Keratinocyte (primary cell): ENCODE results near the gene IDS. TPM values are rescaled to one million over a fixed set of nuclear protein-coding genes. Genes with fewer than 3 reads are reported as not detected.
A peak's percentile ranks its signal among the peaks of the same experiment; 100 is the strongest.

Experiments used
- DNase-seq: peaks from one replicate; pipeline ENCODE4 v3.0.0-alpha.2; 2011; ENCODE audit warnings: low read depth, missing footprints, low spot score
- FAIRE-seq: peaks from 2 replicates; lab custom pipeline; 2011; peaks lifted over from hg19 to GRCh38; lab: Jason Lieb, UNC
- H2AFZ ChIP-seq: 2 replicates; pipeline ENCODE4 v1.6.0; 2012; ENCODE audit warnings: low read length, control low read depth, inconsistent platforms; ENCODE audit not compliant: control insufficient read depth
- H3K27ac ChIP-seq: 2 replicates; pipeline ENCODE4 v1.5.1; 2011; ENCODE audit warnings: low read length; ENCODE audit not compliant: control insufficient read depth, insufficient read depth
- H3K27me3 ChIP-seq: 3 replicates; pipeline ENCODE4 v1.6.0; 2011; ENCODE audit warnings: low read length; ENCODE audit not compliant: control insufficient read depth, insufficient read depth; ENCODE audit errors: extremely low read depth
- H3K36me3 ChIP-seq, 2 experiments: 2 replicates in 1 of 2; 3 replicates in 1 of 2; pipeline ENCODE4 v1.5.1; 2011; ENCODE audit warnings: low read length in 2 of 2, mild to moderate bottlenecking in 1 of 2; ENCODE audit not compliant: control insufficient read depth in 2 of 2, insufficient read depth in 2 of 2; ENCODE audit errors: extremely low read depth in 1 of 2
- H3K4me1 ChIP-seq: 3 replicates; pipeline ENCODE4 v1.5.1; 2011; ENCODE audit warnings: low read length; ENCODE audit not compliant: control insufficient read depth, insufficient read depth; ENCODE audit errors: extremely low read depth
- H3K4me2 ChIP-seq: 3 replicates; pipeline ENCODE4 v1.6.0; 2011; ENCODE audit warnings: low read depth, low read length; ENCODE audit not compliant: control insufficient read depth, insufficient read depth; ENCODE audit errors: extremely low read depth
- H3K4me3 ChIP-seq, 3 experiments: fragments of 200-600 bp in 1 of 3; sonication (generic) in 1 of 3; 2 replicates in 2 of 3; 3 replicates in 1 of 3; pipeline ENCODE4 v1.5.1; 2011 to 2016; ENCODE audit warnings: low read length in 3 of 3, mild to moderate bottlenecking in 3 of 3, control low read depth in 2 of 3, inconsistent platforms in 1 of 3, low read depth in 1 of 3, mixed read lengths in 1 of 3, mixed run types in 1 of 3, moderate library complexity in 1 of 3; ENCODE audit not compliant: control insufficient read depth in 2 of 3, insufficient read depth in 2 of 3; ENCODE audit errors: extremely low read depth in 1 of 3
- H3K79me2 ChIP-seq: 2 replicates; pipeline ENCODE4 v1.6.0; 2012; ENCODE audit warnings: low read length; ENCODE audit not compliant: control insufficient read depth, insufficient read depth
- H3K9ac ChIP-seq: 3 replicates; pipeline ENCODE4 v1.6.0; 2011; ENCODE audit warnings: low read length; ENCODE audit not compliant: control insufficient read depth, insufficient read depth; ENCODE audit errors: extremely low read depth
- H3K9me1 ChIP-seq: 3 replicates; pipeline ENCODE4 v1.6.0; 2011; ENCODE audit warnings: low read length; ENCODE audit not compliant: control insufficient read depth, insufficient read depth; ENCODE audit errors: extremely low read depth
- H3K9me3 ChIP-seq: 2 replicates; pipeline ENCODE4 v1.5.1; 2012; ENCODE audit warnings: low read depth, low read length; ENCODE audit not compliant: control insufficient read depth
- H4K20me1 ChIP-seq: 3 replicates; pipeline ENCODE4 v1.6.0; 2011; ENCODE audit warnings: low read length; ENCODE audit not compliant: control insufficient read depth, insufficient read depth; ENCODE audit errors: extremely low read depth
- CTCF ChIP-seq, 3 experiments: IDR thresholded peaks in 1 of 3; conservative IDR thresholded peaks in 1 of 3; optimal IDR thresholded peaks in 1 of 3; 2 replicates in 2 of 3; 3 replicates in 1 of 3; pipeline versions ENCODE3 to v1.5.1; 2011; ENCODE audit warnings: low read length in 3 of 3, mild to moderate bottlenecking in 3 of 3, moderate library complexity in 2 of 3, control low read depth in 1 of 3, inconsistent platforms in 1 of 3; ENCODE audit not compliant: insufficient read depth in 2 of 3; ENCODE audit errors: extremely low read depth in 1 of 3
- EZH2 ChIP-seq: IDR thresholded peaks from one replicate; pipeline ENCODE4 v1.6.1; 2012; ENCODE audit warnings: inconsistent platforms, mild to moderate bottlenecking, low read length, moderate library complexity
- dilution Hi-C: fragments of 300-500 bp; cut with MboI; formaldehyde crosslinking; loops from one replicate; pipeline ENCODE4 v1.7.0; 2020; ENCODE audit warnings: low sequenced_read_pairs; ENCODE audit not compliant: extremely low pct_ligation_motif_present
- polyA plus RNA-seq, 5 experiments: library from polyadenylated mRNA; depleted of rRNA in 3 of 5; stranded (reverse) in 3 of 5; stranded (forward) in 1 of 5; unstranded in 1 of 5; fragments of >200 nt; gene quantifications; 1 replicate in 1 of 5; 2 replicates in 3 of 5; 3 replicates in 1 of 5; pipeline versions ENCODE4 v1.2.1 to v1.2.3, GENCODE V29; 2011 to 2012; ENCODE audit warnings: missing spikeins in 2 of 5, low read depth in 1 of 5, low replicate concordance in 1 of 5

The IDS gene
- polyA plus RNA-seq, 1 donor (not counting 4 experiments of a cell fraction or from before 2014, with no cell fraction given), result 59.7 TPM

GRCh38 chrX:149513825-149514428 is 8.8 kb upstream of the IDS start:
- no peaks in the 10 kb centered on the region for H3K79me2 ChIP-seq
- H3K27me3 ChIP-seq, result no peaks in the 10 kb centered on the region
- H4K20me1 ChIP-seq, result no peaks in the 10 kb centered on the region
- dilution Hi-C loops, result no loop called here
- H3K9ac ChIP-seq, result no peak overlapping the region
- no peak for FAIRE-seq
- no peaks in the 10 kb centered on the region for H3K9me3 ChIP-seq
- no peak for DNase-seq
- H3K4me2 ChIP-seq, result no peak overlapping the region
- no peak overlapping the region for H3K4me3 ChIP-seq
- peaks cover 21% of the 10 kb centered on the region for H3K4me1 ChIP-seq
- no peaks in the 10 kb centered on the region for H3K36me3 ChIP-seq
- no peak overlapping the region for H2AFZ ChIP-seq
- no peaks in the 10 kb centered on the region for H3K9me1 ChIP-seq
- no peak overlapping the region for H3K27ac ChIP-seq
- no peak for TF ChIP-seq EZH2
- no peak for TF ChIP-seq CTCF (optimal IDR thresholded peaks at IDR 0.05 in 1 of 3, IDR thresholded peaks at IDR 0.05 in 1 of 3, conservative IDR thresholded peaks at IDR 0.05 in 1 of 3; ENCODE audit: extremely low read depth in 1 of 3, insufficient read depth in 2 of 3, low read length in 3 of 3)

GRCh38 chrX:149512225-149512885 is 7.2 kb upstream of the IDS start:
- Histone ChIP-seq H3K36me3 (no peaks in the 10 kb centered on the region), H3K27ac (no peak overlapping the region), H2AFZ (no peak overlapping the region), H3K4me3 (no peak overlapping the region), H3K9me1 (no peaks in the 10 kb centered on the region), H3K9me3 (no peaks in the 10 kb centered on the region), H3K4me1 (peaks cover 21% of the 10 kb centered on the region), H3K79me2 (no peaks in the 10 kb centered on the region), H4K20me1 (no peaks in the 10 kb centered on the region), H3K27me3 (no peaks in the 10 kb centered on the region), H3K4me2 (no peak overlapping the region), H3K9ac (no peak overlapping the region)
- TF ChIP-seq CTCF (optimal IDR thresholded peaks at IDR 0.05 in 1 of 3, IDR thresholded peaks at IDR 0.05 in 1 of 3, conservative IDR thresholded peaks at IDR 0.05 in 1 of 3; ENCODE audit: extremely low read depth in 1 of 3, insufficient read depth in 2 of 3, low read length in 3 of 3), result peak; percentile 55 to 65 (median 60)
- TF ChIP-seq EZH2, result no peak
- dilution Hi-C loops, result no loop called here
- DNase-seq (no peak), FAIRE-seq (peak; percentile 5)
